Loucy (cell line): ENCODE measurements around the gene FHDC1.

ENCODE experiments used
- H2AFZ ChIP-seq: fragments of 200-600 bp; sonication (generic); 2 replicates; pipeline ENCODE4 v1.6.0; 2016; ENCODE audit warnings: antibody characterized with exemption, mild to moderate bottlenecking, low read length, moderate library complexity
- H3F3A ChIP-seq: fragments of 200-600 bp; 2 replicates; pipeline ENCODE4 v1.6.0; 2016; ENCODE audit warnings: antibody characterized with exemption, low read depth, mild to moderate bottlenecking
- H3K27me3 ChIP-seq: fragments of 200-600 bp; sonication (generic); 2 replicates; pipeline ENCODE4 v1.6.1; 2014; ENCODE audit warnings: low read length, mild to moderate bottlenecking; ENCODE audit not compliant: insufficient read depth, poor library complexity, severe bottlenecking
- H3K36me3 ChIP-seq: fragments of 200-600 bp; sonication (generic); 2 replicates; pipeline ENCODE4 v1.6.1; 2016; ENCODE audit warnings: low read length; ENCODE audit not compliant: insufficient read depth
- H3K4me1 ChIP-seq: fragments of 200-600 bp; sonication (generic); 2 replicates; pipeline ENCODE4 v1.5.1; 2014; ENCODE audit warnings: low read length, mild to moderate bottlenecking; ENCODE audit not compliant: insufficient read depth, poor library complexity, severe bottlenecking
- H3K4me2 ChIP-seq: fragments of 200-600 bp; sonication (generic); 2 replicates; pipeline ENCODE4 v1.6.0; 2014; ENCODE audit warnings: antibody characterized with exemption, low read length, low read depth, mild to moderate bottlenecking; ENCODE audit not compliant: poor library complexity, severe bottlenecking
- H3K4me3 ChIP-seq: fragments of 200-600 bp; sonication (generic); 2 replicates; pipeline ENCODE4 v1.5.1; 2014; ENCODE audit warnings: low read length, mild to moderate bottlenecking, mixed read lengths; ENCODE audit not compliant: poor library complexity, severe bottlenecking
- H3K79me2 ChIP-seq: fragments of 200-600 bp; sonication (generic); 2 replicates; pipeline ENCODE4 v1.6.1; 2014; ENCODE audit warnings: low read length; ENCODE audit not compliant: insufficient read depth
- H3K9ac ChIP-seq: fragments of 200-600 bp; sonication (generic); 2 replicates; pipeline ENCODE4 v1.6.0; 2014; ENCODE audit warnings: mild to moderate bottlenecking, low read depth, low read length, moderate library complexity; ENCODE audit not compliant: poor library complexity, severe bottlenecking
- H3K9me2 ChIP-seq: fragments of 200-600 bp; sonication (generic); replicated peaks from 2 replicates; pipeline ENCODE4 v1.6.1; 2016; ENCODE audit warnings: low read depth, low read length, mixed read lengths
- H3K9me3 ChIP-seq: fragments of 200-600 bp; sonication (generic); 2 replicates; pipeline ENCODE4 v1.6.1; 2014; ENCODE audit warnings: mild to moderate bottlenecking, antibody characterized with exemption, low read length, low read depth; ENCODE audit not compliant: insufficient read depth
- H4K20me1 ChIP-seq: fragments of 200-600 bp; sonication (generic); 2 replicates; pipeline ENCODE4 v1.6.0; 2014; ENCODE audit warnings: antibody characterized with exemption, low read length, mild to moderate bottlenecking; ENCODE audit not compliant: insufficient read depth, poor library complexity, severe bottlenecking
- CTCF ChIP-seq: fragments of 200-600 bp; sonication (generic); conservative IDR thresholded peaks from 2 replicates; pipeline ENCODE4 v1.5.1; 2014; ENCODE audit warnings: mild to moderate bottlenecking, antibody characterized with exemption, low read length
- EZH2phosphoT487 ChIP-seq: fragments of 200-600 bp; IDR thresholded peaks from 2 replicates; pipeline ENCODE4 v1.6.1; 2018; ENCODE audit warnings: antibody characterized with exemption, mild to moderate bottlenecking, moderate library complexity, borderline replicate concordance

The FHDC1 gene

GRCh38 chr4:153018684-153019083 is 82.6 kb downstream of the FHDC1 start:
- Histone ChIP-seq H3F3A (no peaks in the 10 kb centered on the region), H3K36me3 (no peaks in the 10 kb centered on the region), H3K9me3 (no peaks in the 10 kb centered on the region), H3K4me2 (no peak overlapping the region), H4K20me1 (no peaks in the 10 kb centered on the region), H2AFZ (no peak overlapping the region), H3K79me2 (no peaks in the 10 kb centered on the region), H3K4me1 (no peaks in the 10 kb centered on the region), H3K27me3 (no peaks in the 10 kb centered on the region), H3K9me2 (no peaks in the 10 kb centered on the region), H3K9ac (no peak overlapping the region), H3K4me3 (no peak overlapping the region)
- TF ChIP-seq EZH2phosphoT487 = no peak
- TF ChIP-seq CTCF = no peak

GRCh38 chr4:153019906-153020305 is 83.8 kb downstream of the FHDC1 start:
- TF ChIP-seq CTCF (no peak), EZH2phosphoT487 (no peak)
- no peaks in the 10 kb centered on the region for H3K9me3 ChIP-seq
- no peak overlapping the region for H3K9ac ChIP-seq
- H4K20me1 ChIP-seq = no peaks in the 10 kb centered on the region
- H2AFZ ChIP-seq = no peak overlapping the region
- no peak overlapping the region for H3K4me3 ChIP-seq
- no peaks in the 10 kb centered on the region for H3K9me2 ChIP-seq
- no peaks in the 10 kb centered on the region for H3K36me3 ChIP-seq
- no peaks in the 10 kb centered on the region for H3K79me2 ChIP-seq
- no peaks in the 10 kb centered on the region for H3F3A ChIP-seq
- H3K4me2 ChIP-seq = no peak overlapping the region
- peaks cover 3% of the 10 kb centered on the region for H3K4me1 ChIP-seq
- H3K27me3 ChIP-seq = no peaks in the 10 kb centered on the region

DNA sequence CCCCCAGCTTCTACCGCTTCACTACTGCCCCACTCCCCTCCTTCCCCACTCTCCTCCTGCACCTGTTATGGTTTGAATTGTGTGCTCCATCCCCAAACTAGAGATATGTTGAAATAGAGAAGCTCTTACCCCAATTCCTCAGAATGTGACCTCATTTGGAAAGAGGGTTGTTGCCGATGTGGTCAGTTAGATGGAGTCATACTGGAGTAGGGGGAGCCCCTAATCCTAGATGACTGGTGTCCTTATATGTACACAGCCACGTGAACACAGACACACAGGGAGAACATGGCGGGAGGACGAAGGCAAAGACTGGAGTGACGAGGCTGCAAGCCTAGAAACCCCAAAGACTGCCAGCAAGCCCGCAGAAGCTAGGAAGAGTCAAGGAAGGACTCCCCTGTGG is 84.3 kb downstream of the FHDC1 start:
- Histone ChIP-seq H3F3A (no peaks in the 10 kb centered on the region), H2AFZ (no peak overlapping the region), H3K79me2 (no peaks in the 10 kb centered on the region), H3K27me3 (no peaks in the 10 kb centered on the region), H3K9me2 (no peaks in the 10 kb centered on the region), H4K20me1 (no peaks in the 10 kb centered on the region), H3K4me1 (peaks cover 4% of the 10 kb centered on the region), H3K4me3 (no peak overlapping the region), H3K9ac (no peak overlapping the region), H3K9me3 (no peaks in the 10 kb centered on the region), H3K36me3 (no peaks in the 10 kb centered on the region), H3K4me2 (no peak overlapping the region)
- TF ChIP-seq EZH2phosphoT487 (no peak), CTCF (no peak)
